Activated naive CD4-positive, alpha-beta T cell treated with anti-CD3 and anti-CD28 coated beads, Interleukin-2, amount 50 U/mL, for 72 hours (primary cell): ENCODE measurements around the gene GALNTL6. TPM values are rescaled to one million over a fixed set of nuclear protein-coding genes. Genes with fewer than 3 reads are reported as not detected.
"Not testable (repeated sequence)": the region's sequence is repeated elsewhere in the genome, so short reads cannot be mapped to it uniquely, and the experiment has no call there.

Experiments
- ATAC-seq, 2 donors: fragments of 150-1000 bp; cut with Tn5 transposase; 2 replicates each; pipeline ENCODE4 v1.10.0; 2021; ENCODE audit warnings: mild to moderate bottlenecking in 2 of 2, moderate library complexity in 2 of 2
- DNase-seq, 2 donors: peaks; one replicate each; pipeline ENCODE4 v3.0.0; 2021 to 2022; ENCODE audit warnings: low spot score in 2 of 2
- H3K27ac Mint-ChIP-seq, 2 donors: one replicate each; pipeline ENCODE4 v1.8.0; 2022; ENCODE audit warnings: mild to moderate bottlenecking in 2 of 2, mixed read lengths in 2 of 2
- H3K36me3 Mint-ChIP-seq, 2 donors: one replicate each; pipeline ENCODE4 v1.8.0; 2022; ENCODE audit warnings: mixed read lengths in 2 of 2
- H3K9me3 Mint-ChIP-seq, 2 donors: one replicate each; pipeline ENCODE4 v1.8.0; 2022; ENCODE audit warnings: mixed read lengths in 2 of 2
- total RNA-seq, 2 donors: library from RNA; stranded (reverse); gene quantifications; one replicate each; pipeline ENCODE4 v1.2.3, GENCODE V29; 2022

Gene GALNTL6
- total RNA-seq, 2 donors from 2014 or later, result not detected

GRCh38 chr4:173014836-173015235, 1201.6 kb downstream of the GALNTL6 start:
- DNase-seq (no peak), ATAC-seq (no peak)
- Mint-ChIP-seq H3K9me3 (no peaks in the 10 kb centered on the region), H3K27ac (no peak overlapping the region), H3K36me3 (no peaks in the 10 kb centered on the region)

GRCh38 chr4:173017802-173018201, 1204.6 kb downstream of the GALNTL6 start:
- DNase-seq (no peak), ATAC-seq (no peak)
- Mint-ChIP-seq H3K9me3 (no peaks in the 10 kb centered on the region), H3K36me3 (no peaks in the 10 kb centered on the region), H3K27ac (no peak overlapping the region)

- H3K9me3 Mint-ChIP-seq, result no peaks in the 10 kb centered on the region
- H3K36me3 Mint-ChIP-seq, result no peaks in the 10 kb centered on the region
- no peak for ATAC-seq
- DNase-seq, result no peak
- H3K27ac Mint-ChIP-seq, result no peak overlapping the region
Measured at GRCh38 chr4:173018446-173018845, 1205.2 kb downstream of the GALNTL6 start.

DNA sequence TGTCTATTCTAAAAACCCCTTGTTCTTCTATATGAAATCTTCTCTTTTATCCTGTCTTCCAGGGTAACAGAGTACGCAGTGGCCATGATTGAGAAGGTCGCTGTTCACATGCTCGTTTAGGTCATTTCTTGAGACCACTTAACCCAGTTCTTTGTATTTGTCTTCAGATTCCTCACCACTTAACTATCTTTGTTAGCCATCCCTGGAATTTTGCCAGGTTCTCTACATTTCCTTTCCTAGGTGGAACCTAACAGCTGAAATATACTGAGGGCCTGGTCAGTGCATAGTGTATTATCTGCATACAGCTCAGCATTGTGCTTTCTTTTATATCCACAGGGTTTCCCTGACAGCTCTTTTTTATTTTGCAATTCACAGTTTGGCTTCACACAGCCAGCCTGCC, 1206.5 kb downstream of the GALNTL6 start:
- ATAC-seq, result no peak
- no peaks in the 10 kb centered on the region for H3K9me3 Mint-ChIP-seq
- no peak for DNase-seq
- no peak overlapping the region for H3K27ac Mint-ChIP-seq
- no peaks in the 10 kb centered on the region for H3K36me3 Mint-ChIP-seq

- DNase-seq, H3K36me3 Mint-ChIP-seq, H3K27ac Mint-ChIP-seq, H3K9me3 Mint-ChIP-seq, ATAC-seq: not testable (repeated sequence)
Measured at GRCh38 chr4:173021746-173022573, 1208.8 kb downstream of the GALNTL6 start.

DNA sequence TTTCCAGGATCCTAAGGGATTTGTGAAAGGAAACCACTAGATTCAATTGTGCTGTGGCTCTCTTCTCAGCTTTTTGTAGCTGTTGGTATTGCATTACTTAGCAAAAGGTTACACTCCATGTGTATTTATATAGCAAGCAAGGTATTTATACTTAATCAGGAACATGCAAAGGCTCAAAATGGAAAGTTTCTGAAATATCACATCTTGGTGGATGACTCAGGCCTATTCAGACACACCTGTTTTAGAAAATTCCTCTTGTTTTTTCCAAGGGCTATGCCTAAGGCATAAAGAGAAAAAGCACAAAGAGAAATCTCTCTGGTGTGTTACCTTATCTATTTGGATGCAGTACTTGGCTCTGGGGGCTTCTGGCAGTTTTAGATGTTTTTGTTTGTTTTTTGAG, 1211.0 kb downstream of the GALNTL6 start:
- no peak for DNase-seq
- Mint-ChIP-seq H3K27ac (no peak overlapping the region), H3K36me3 (no peaks in the 10 kb centered on the region), H3K9me3 (no peaks in the 10 kb centered on the region)
- no peak for ATAC-seq

DNA sequence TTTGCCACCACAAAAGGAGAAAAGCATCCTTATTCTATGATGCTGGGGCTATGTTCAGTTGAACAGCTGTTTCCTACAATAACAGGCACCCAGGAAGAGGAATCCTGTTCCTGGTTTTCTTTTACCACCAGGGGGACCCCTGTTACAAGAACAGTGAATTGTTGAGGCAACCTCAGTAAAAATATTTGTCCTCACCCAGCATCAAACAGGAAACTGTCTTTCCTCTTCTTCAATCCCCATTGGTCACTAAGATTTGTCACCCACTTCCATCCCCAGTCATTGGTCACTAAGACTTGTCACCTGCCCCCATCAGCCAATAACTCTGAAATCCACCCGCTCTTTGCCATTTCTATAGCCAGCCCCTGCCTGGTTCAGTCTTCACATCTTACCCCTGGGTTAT, 1211.9 kb downstream of the GALNTL6 start:
- Mint-ChIP-seq H3K36me3 (no peaks in the 10 kb centered on the region), H3K9me3 (no peaks in the 10 kb centered on the region), H3K27ac (no peak overlapping the region)
- peak; percentile 57 to 72 for ATAC-seq
- DNase-seq, result peak in 1 of 2 donors; percentile 25

DNA sequence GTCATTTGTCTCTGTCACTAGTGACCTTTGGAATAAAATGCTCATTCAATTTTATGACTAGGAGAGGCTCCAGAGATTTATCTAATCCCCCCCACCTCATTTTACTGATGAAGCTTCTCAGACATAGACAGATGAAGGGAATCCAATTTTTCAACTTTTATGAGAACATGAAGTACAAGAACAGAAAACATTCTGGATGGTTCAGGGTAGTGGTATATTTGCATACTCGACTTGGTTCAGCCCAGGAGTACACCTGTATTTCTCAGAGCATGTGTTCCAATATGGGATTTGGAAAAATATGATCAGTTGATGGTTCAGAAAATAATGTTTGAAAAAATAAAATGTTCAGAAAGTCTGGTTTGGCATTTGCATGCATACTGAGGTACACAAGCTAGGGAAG, 1224.0 kb downstream of the GALNTL6 start:
- no peak for ATAC-seq
- DNase-seq, result no peak
- H3K27ac Mint-ChIP-seq, result no peak overlapping the region
- H3K36me3 Mint-ChIP-seq, result no peaks in the 10 kb centered on the region
- no peaks in the 10 kb centered on the region for H3K9me3 Mint-ChIP-seq

DNA sequence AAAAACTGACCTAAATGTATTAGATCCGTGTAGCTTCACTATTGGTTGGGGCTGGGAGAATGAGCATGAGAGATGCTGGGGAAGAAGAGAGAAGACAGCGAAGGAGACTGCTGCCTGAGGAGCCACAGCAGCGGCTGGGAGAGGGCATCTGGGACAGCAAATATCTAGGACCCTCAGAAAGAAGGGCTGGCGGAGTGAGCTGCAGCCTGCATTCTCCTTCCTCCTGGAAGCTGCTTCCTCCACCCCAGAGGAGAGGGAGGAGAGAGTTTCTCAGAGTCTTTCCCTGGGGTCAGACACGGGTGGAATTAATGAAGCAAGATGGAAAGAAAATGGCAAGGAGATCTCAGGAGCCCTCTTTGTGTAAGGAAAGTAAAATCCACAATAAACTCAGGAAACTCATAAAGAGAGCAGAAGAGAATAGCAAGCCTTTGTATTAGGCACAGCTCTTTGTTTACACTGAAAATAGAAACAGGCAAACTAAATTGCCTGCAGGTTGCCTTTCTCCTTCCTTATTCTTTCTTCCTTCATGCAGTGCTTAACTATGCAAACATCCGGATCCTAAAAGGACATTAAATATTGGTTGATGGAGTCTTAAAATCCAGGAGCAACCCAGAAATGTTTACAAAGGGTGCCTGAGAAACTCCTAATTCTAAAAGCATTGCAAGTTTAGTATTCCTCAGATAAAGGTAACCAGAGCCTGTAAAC, 1225.1 kb downstream of the GALNTL6 start:
- ATAC-seq (no peak), DNase-seq (no peak)
- Mint-ChIP-seq H3K27ac (no peak overlapping the region), H3K9me3 (no peaks in the 10 kb centered on the region), H3K36me3 (no peaks in the 10 kb centered on the region)

DNA sequence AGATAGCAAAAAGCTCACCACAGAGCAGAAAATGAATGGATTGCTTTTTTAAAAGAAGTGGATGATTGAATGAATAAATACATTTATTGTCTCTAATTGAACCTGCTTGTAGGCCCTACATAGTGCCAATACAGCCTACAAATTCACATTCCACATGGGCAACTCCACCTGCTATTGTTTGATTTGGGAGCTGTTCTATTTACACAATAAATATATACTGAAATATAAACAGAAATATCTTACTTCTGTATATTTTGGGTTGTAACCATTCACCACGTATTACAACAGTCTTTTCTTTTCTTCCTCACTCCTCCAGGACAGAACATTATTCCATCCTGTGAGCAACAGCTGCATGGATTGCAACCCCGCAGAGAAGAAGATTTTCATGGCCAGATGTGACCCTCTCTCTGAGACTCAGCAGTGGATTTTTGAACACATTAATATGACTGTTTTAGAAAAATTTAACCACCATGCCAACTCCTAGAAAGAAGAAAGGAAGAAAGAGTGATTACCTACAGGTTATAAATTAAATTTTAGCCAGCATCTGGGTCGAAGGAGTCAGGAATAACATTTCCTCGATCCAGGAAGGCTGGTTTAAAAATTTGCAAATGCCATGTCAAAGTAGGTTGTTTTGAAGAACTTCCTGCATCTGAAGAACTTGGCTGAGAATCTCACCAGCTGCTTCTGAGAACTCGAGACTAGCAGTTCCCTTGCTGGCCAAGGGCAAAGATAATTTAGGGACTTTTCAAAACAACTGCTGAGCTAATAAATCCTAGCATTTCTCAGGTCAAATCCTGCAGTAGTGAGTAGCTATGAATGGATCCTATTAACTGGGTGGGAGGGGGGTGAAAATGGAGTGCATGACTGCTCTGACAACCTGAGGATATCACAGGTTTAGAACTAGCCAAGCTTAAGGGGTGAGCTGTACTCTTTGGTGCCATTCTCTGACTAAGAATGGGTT, 1226.7 kb downstream of the GALNTL6 start:
- no peak for ATAC-seq
- H3K36me3 Mint-ChIP-seq, result no peaks in the 10 kb centered on the region
- no peaks in the 10 kb centered on the region for H3K9me3 Mint-ChIP-seq

GRCh38 chr4:173041482-173041881, 1228.3 kb downstream of the GALNTL6 start:
- Mint-ChIP-seq H3K9me3 (no peaks in the 10 kb centered on the region), H3K27ac (no peak overlapping the region), H3K36me3 (no peaks in the 10 kb centered on the region)
- ATAC-seq, result no peak
- DNase-seq, result no peak

More for the DNA sequence above, 1226.7 kb downstream of the GALNTL6 start:
- H3K27ac Mint-ChIP-seq, result no peak overlapping the region
- DNase-seq, result no peak

- not testable (repeated sequence) for DNase-seq, H3K9me3 Mint-ChIP-seq, ATAC-seq, H3K27ac Mint-ChIP-seq, H3K36me3 Mint-ChIP-seq
Measured at GRCh38 chr4:173042139-173042538, 1228.9 kb downstream of the GALNTL6 start.

DNA sequence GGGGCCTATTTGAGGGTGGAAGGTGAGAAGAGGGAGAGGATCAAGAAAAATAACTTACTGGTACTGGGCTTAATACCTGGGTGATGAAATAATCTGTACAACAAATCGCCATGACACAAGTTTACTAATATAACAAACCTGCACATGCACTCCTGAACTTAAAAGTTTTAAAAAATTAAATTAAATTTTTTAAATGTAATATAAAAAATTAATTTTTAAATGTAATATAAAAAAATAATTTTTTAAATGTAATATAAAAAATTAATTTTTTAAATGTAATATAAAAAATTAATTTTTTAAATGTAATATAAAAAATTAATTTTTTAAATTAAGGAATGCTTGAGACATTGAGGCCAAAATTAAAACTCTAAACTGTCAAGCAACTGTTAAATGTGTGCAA, 1231.1 kb downstream of the GALNTL6 start:
- Mint-ChIP-seq H3K36me3 (no peaks in the 10 kb centered on the region), H3K27ac (no peak overlapping the region), H3K9me3 (no peaks in the 10 kb centered on the region)
- ATAC-seq (no peak), DNase-seq (no peak)

GRCh38 chr4:173045571-173045970, 1232.4 kb downstream of the GALNTL6 start:
- DNase-seq (no peak), ATAC-seq (no peak)
- Mint-ChIP-seq H3K27ac (no peak overlapping the region), H3K36me3 (no peaks in the 10 kb centered on the region), H3K9me3 (no peaks in the 10 kb centered on the region)

GRCh38 chr4:173046144-173046543, 1232.9 kb downstream of the GALNTL6 start:
- DNase-seq (no peak), ATAC-seq (no peak)
- H3K27ac Mint-ChIP-seq, result no peak overlapping the region
- no peaks in the 10 kb centered on the region for H3K36me3 Mint-ChIP-seq
- H3K9me3 Mint-ChIP-seq, result no peaks in the 10 kb centered on the region

- Mint-ChIP-seq H3K27ac (no peak overlapping the region), H3K36me3 (no peaks in the 10 kb centered on the region), H3K9me3 (no peaks in the 10 kb centered on the region)
- DNase-seq (no peak), ATAC-seq (no peak)
Measured at GRCh38 chr4:173046818-173047217, 1233.6 kb downstream of the GALNTL6 start.

DNA sequence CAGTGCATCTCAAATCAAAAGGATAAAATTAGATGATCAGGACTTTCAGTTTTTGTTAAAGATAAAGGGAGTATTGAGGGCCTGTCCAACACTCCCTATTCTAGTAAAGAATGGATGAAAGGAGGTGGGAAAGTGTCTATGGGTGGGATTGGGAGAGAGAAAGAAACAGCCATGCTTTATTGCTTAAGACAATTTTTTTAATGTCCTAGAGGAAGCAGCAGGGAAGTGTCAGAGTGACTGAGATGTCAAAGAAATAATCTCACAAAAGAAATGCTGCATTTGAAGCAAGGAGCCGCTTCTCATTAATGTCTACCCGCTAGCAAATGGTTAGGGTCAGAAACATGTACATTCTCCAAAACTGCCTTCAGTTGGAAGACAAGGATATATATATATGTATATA, 1238.0 kb downstream of the GALNTL6 start:
- Mint-ChIP-seq H3K9me3 (no peaks in the 10 kb centered on the region), H3K27ac (no peak overlapping the region), H3K36me3 (no peaks in the 10 kb centered on the region)
- no peak for ATAC-seq
- DNase-seq, result no peak
